ENCODE data around the gene RALGPS1. TPM values are rescaled to one million over a fixed set of nuclear protein-coding genes. Genes with fewer than 3 reads are reported as not detected.

The RALGPS1 gene
- total and polyA plus RNA-seq, 2 of the 13 experiments (the other 11 are each of a cell fraction or from before 2014, with no cell fraction given), result 3.7 to 6.5 TPM

DNA sequence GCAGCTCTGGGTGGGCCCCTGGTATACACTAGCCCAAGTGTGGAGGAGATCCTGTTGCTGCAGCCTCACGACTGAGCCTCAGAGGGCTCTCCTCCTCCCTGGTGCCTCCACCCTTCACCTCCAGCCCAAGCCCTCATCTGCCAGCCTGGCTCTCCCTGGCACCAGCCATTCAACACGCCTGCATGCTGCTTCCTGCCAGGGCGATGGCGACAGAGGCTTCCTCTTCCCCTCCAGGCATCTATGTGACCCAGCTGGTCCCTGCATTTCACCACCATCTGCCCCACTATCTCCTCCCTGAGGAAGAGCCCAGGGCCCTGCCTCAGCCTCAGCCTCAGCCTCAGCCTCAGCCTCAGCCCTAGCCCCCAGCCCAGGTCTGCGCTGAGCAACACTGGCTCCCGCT is 262.6 kb downstream of the RALGPS1 start:
- Histone ChIP-seq H3K4me2 (ENCODE audit: low read depth, low read length) (no peak overlapping the region), H3K27me3 (ENCODE audit: control insufficient read depth in 1 of 2, insufficient read depth in 2 of 2, low read length in 2 of 2) (no peaks in the 10 kb centered on the region; a peak in 1 of 5 replicates), H3K9ac (ENCODE audit: insufficient read depth, low read depth, low read length) (no peak overlapping the region), H3K4me3 (replicated peaks in 1 of 3; ENCODE audit: insufficient read depth in 1 of 3, low read depth in 2 of 3, low read length in 3 of 3) (no peak overlapping the region), H3K79me2 (ENCODE audit: insufficient read depth, low read length) (no peaks in the 10 kb centered on the region), H4K20me1 (ENCODE audit: insufficient read depth, low read length) (no peaks in the 10 kb centered on the region), H3K4me1 (ENCODE audit: insufficient read depth, low read length) (peaks cover 14% of the 10 kb centered on the region), H3K9me3 (ENCODE audit: low read length) (no peaks in the 10 kb centered on the region), H2AFZ (ENCODE audit: low read length) (no peak overlapping the region), H3K36me3 (replicated peaks in 1 of 2; ENCODE audit: control insufficient read depth in 1 of 2, insufficient read depth in 2 of 2, low read length in 2 of 2) (no peaks in the 10 kb centered on the region), H3K27ac (ENCODE audit: extremely low read length, insufficient read depth, low read length) (no peak overlapping the region)
- in situ Hi-C loops (cut with HindIII; ENCODE audit: extremely low pct_ligation_motif_present, low pct_unique_long_range_greater_than_20kb) (no loop called here), intact Hi-C loops (cut with micrococcal nuclease; ENCODE audit: unreplicated experiment) (no loop called here)
- BruUV-seq (replicated peaks), result no TSS peak
- ATAC-seq (no peak), DNase-seq (ENCODE audit: low spot score) (no peak), FAIRE-seq (no peak)
- ChIA-PET POLR2A (no interaction called here), CTCF (ENCODE audit: low intra/inter-chr PET ratio, low total read pairs) (no interaction called here)
- TF ChIP-seq RAD51 (IDR thresholded peaks at IDR 0.05; ENCODE audit: borderline replicate concordance) (no peak), ZNF354B (CRISPR knock-in tag; IDR thresholded peaks at IDR 0.05) (no peak), ZNF292 (CRISPR knock-in tag; IDR thresholded peaks at IDR 0.05; ENCODE audit: borderline replicate concordance, low read depth) (no peak), ZNF878 (CRISPR knock-in tag; IDR thresholded peaks at IDR 0.05) (no peak), ZNF781 (CRISPR knock-in tag; IDR thresholded peaks at IDR 0.05; ENCODE audit: borderline replicate concordance, not compliant biosample characterization) (no peak), YEATS2 (CRISPR knock-in tag; IDR thresholded peaks at IDR 0.05; ENCODE audit: borderline replicate concordance) (no peak), TEAD3 (CRISPR knock-in tag; optimal IDR thresholded peaks at IDR 0.05; ENCODE audit: borderline replicate concordance) (no peak), ZNF615 (CRISPR knock-in tag; IDR thresholded peaks at IDR 0.05; ENCODE audit: borderline replicate concordance) (no peak), SP2 (CRISPR knock-in tag; IDR thresholded peaks at IDR 0.05) (no peak), ZNF775 (CRISPR knock-in tag; IDR thresholded peaks at IDR 0.05; ENCODE audit: borderline replicate concordance) (no peak)
- TF ChIP-seq, protein P1, sequence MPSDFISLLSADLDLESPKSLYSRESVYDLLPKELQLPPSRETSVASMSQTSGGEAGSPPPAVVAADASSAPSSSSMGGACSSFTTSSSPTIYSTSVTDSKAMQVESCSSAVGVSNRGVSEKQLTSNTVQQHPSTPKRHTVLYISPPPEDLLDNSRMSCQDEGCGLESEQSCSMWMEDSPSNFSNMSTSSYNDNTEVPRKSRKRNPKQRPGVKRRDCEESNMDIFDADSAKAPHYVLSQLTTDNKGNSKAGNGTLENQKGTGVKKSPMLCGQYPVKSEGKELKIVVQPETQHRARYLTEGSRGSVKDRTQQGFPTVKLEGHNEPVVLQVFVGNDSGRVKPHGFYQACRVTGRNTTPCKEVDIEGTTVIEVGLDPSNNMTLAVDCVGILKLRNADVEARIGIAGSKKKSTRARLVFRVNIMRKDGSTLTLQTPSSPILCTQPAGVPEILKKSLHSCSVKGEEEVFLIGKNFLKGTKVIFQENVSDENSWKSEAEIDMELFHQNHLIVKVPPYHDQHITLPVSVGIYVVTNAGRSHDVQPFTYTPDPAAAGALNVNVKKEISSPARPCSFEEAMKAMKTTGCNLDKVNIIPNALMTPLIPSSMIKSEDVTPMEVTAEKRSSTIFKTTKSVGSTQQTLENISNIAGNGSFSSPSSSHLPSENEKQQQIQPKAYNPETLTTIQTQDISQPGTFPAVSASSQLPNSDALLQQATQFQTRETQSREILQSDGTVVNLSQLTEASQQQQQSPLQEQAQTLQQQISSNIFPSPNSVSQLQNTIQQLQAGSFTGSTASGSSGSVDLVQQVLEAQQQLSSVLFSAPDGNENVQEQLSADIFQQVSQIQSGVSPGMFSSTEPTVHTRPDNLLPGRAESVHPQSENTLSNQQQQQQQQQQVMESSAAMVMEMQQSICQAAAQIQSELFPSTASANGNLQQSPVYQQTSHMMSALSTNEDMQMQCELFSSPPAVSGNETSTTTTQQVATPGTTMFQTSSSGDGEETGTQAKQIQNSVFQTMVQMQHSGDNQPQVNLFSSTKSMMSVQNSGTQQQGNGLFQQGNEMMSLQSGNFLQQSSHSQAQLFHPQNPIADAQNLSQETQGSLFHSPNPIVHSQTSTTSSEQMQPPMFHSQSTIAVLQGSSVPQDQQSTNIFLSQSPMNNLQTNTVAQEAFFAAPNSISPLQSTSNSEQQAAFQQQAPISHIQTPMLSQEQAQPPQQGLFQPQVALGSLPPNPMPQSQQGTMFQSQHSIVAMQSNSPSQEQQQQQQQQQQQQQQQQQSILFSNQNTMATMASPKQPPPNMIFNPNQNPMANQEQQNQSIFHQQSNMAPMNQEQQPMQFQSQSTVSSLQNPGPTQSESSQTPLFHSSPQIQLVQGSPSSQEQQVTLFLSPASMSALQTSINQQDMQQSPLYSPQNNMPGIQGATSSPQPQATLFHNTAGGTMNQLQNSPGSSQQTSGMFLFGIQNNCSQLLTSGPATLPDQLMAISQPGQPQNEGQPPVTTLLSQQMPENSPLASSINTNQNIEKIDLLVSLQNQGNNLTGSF (CRISPR knock-in tag; IDR thresholded peaks at IDR 0.05), result no peak
- TF ChIP-seq, protein P2, sequence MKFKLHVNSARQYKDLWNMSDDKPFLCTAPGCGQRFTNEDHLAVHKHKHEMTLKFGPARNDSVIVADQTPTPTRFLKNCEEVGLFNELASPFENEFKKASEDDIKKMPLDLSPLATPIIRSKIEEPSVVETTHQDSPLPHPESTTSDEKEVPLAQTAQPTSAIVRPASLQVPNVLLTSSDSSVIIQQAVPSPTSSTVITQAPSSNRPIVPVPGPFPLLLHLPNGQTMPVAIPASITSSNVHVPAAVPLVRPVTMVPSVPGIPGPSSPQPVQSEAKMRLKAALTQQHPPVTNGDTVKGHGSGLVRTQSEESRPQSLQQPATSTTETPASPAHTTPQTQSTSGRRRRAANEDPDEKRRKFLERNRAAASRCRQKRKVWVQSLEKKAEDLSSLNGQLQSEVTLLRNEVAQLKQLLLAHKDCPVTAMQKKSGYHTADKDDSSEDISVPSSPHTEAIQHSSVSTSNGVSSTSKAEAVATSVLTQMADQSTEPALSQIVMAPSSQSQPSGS (CRISPR knock-in tag; IDR thresholded peaks at IDR 0.05), result no peak
- WGBS (ENCODE audit: low lambda C conversion rate), result 85% methylated on average over 4 of the region's 6 CpGs

Measured in HepG2 (cell line).